M059J (cell line): Measurements from ENCODE around the gene ARL15. TPM values are rescaled to one million over a fixed set of nuclear protein-coding genes. Genes with fewer than 3 reads are reported as not detected.

Experiments
- DNase-seq: peaks from one replicate; pipeline ENCODE4 v3.0.0-alpha.2; 2012; ENCODE audit warnings: low read depth
- total RNA-seq: library from RNA; depleted of rRNA; stranded (reverse); fragments of >200 nt; shearing (Covaris generic); gene quantifications from 2 replicates; pipeline ENCODE4 v1.2.3, GENCODE V29; 2014

Gene ARL15
- total RNA-seq, 1 experiment from 2014 or later, result 20.6 TPM

- DNase-seq, result no peak
These were observed 102.8 kb downstream of the ARL15 start for GRCh38 chr5:54207566-54207965.

GRCh38 chr5:54206580-54207229 is 103.7 kb downstream of the ARL15 start:
- DNase-seq, result no peak

GRCh38 chr5:54205918-54206317 is 104.5 kb downstream of the ARL15 start:
- no peak for DNase-seq

- DNase-seq, result no peak
These were observed 104.9 kb downstream of the ARL15 start for GRCh38 chr5:54205453-54205852.

- no peak for DNase-seq
These were observed 113.4 kb downstream of the ARL15 start for GRCh38 chr5:54197018-54197417.

- no peak for DNase-seq
These were observed 114.7 kb downstream of the ARL15 start for GRCh38 chr5:54195701-54196100.

GRCh38 chr5:54194318-54194717 is 116.1 kb downstream of the ARL15 start:
- no peak for DNase-seq

GRCh38 chr5:54187694-54188093 is 122.7 kb downstream of the ARL15 start:
- DNase-seq, result no peak

- peak; percentile 29 for DNase-seq
These were observed 123.4 kb downstream of the ARL15 start for GRCh38 chr5:54186912-54187445.

GRCh38 chr5:54186108-54186507 is 124.3 kb downstream of the ARL15 start:
- DNase-seq, result no peak

GRCh38 chr5:54184806-54185205 is 125.6 kb downstream of the ARL15 start:
- no peak for DNase-seq

- DNase-seq, result peak; percentile 13
These were observed 129.7 kb downstream of the ARL15 start for GRCh38 chr5:54180630-54181031.

- no peak for DNase-seq
These were observed 131.4 kb downstream of the ARL15 start for GRCh38 chr5:54178991-54179390.

- no peak for DNase-seq
These were observed 132.2 kb downstream of the ARL15 start for GRCh38 chr5:54178207-54178606.

GRCh38 chr5:54177058-54177457 is 133.3 kb downstream of the ARL15 start:
- no peak for DNase-seq

GRCh38 chr5:54176066-54176830 is 134.1 kb downstream of the ARL15 start:
- no peak for DNase-seq

- DNase-seq, result peak; percentile 29
These were observed 137.1 kb downstream of the ARL15 start for GRCh38 chr5:54173251-54173650.

GRCh38 chr5:54171645-54172384 is 138.6 kb downstream of the ARL15 start:
- peak; percentile 46 for DNase-seq

GRCh38 chr5:54165687-54166086 is 144.7 kb downstream of the ARL15 start:
- no peak for DNase-seq

- no peak for DNase-seq
These were observed 148.2 kb downstream of the ARL15 start for GRCh38 chr5:54162184-54162583.

- no peak for DNase-seq
These were observed 150.0 kb downstream of the ARL15 start for GRCh38 chr5:54160329-54160728.

GRCh38 chr5:54159893-54160195 is 150.5 kb downstream of the ARL15 start:
- no peak for DNase-seq
